GM18505 (cell line): Measurements from ENCODE around the gene KRTAP5-10.
"Not testable (repeated sequence)": the region's sequence is repeated elsewhere in the genome, so short reads cannot be mapped to it uniquely, and the experiment has no call there.

Experiments used
- ATAC-seq: cut with Tn5 transposase; IDR thresholded peaks from one replicate; pipeline ENCODE4 v1.9.1; 2021; ENCODE audit not compliant: unreplicated experiment
- POLR2A ChIP-seq: IDR thresholded peaks from 4 replicates; pipeline ENCODE4 v1.6.1; 2011; ENCODE audit warnings: borderline replicate concordance; ENCODE audit not compliant: insufficient read depth, insufficient read length; ENCODE audit errors: extremely low read depth

Gene KRTAP5-10

DNA sequence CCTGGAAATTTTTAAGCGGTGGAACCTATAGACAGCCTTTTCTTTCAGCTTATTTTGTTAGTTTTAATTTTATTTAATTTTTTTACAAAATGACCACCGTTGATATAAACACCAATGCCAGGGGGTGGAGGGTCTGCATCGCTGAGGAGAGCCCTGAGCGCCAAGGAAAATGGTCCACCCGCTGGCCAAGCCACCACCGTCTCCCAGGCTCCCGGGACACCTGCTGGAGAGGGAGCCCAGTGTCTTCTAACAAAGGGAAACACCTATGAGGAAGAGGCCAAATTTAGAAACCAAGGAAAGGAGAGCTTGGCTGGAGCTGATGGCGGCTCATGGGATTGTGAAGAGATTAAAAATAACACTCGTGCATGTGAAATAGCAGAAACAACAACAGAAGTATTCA, 27.8 kb upstream of the KRTAP5-10 start:
- ATAC-seq, result no peak
- no peak for TF ChIP-seq POLR2A

DNA sequence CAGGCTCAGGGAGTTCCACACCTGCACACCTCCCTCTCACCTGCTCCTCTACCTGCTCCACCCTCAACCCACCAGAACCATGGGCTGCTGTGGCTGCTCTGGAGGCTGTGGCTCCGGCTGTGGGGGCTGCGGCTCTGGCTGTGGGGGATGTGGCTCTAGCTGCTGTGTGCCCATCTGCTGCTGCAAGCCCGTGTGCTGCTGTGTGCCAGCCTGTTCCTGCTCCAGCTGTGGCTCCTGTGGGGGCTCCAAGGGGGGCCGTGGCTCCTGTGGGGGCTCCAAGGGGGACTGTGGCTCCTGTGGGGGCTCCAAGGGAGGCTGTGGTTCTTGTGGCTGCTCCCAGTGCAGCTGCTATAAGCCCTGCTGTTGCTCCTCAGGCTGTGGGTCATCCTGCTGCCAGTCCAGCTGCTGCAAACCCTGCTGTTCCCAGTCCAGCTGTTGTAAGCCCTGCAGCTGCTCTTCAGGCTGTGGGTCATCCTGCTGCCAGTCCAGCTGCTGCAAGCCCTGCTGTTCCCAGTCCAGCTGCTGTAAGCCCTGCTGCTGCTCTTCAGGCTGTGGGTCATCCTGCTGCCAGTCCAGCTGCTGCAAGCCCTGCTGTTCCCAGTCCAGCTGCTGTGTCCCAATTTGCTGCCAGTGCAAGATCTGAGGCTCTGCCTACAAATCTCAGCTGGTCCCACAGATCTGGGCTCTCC, 27.2 kb upstream of the KRTAP5-10 start, which contains the start of gene KRTAP5-8:
Gene KRTAP5-8, plus strand, starts transcription at position 49 of the 689 bp plus-strand sequence. Its CDS starts 31 bp downstream, at position 80.
- ATAC-seq, result not testable (repeated sequence)

DNA sequence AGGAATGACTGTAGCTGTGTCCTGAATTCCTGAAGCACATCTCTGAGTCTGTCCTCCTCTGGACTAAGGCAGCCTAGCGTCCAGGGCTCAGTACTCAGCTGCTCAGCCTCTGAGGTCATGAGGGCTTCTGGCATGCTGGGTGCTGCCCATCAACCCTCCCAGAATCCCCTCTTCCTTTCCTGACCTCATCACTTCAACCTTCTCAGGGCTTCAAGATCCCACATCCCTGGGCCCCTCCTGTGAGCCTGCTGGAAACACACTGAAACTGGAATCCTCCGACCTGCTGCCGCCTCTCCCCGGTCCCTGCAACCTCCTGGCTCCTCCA, 26.7 kb upstream of the KRTAP5-10 start:
- ATAC-seq, result no peak
- TF ChIP-seq POLR2A, result no peak

DNA sequence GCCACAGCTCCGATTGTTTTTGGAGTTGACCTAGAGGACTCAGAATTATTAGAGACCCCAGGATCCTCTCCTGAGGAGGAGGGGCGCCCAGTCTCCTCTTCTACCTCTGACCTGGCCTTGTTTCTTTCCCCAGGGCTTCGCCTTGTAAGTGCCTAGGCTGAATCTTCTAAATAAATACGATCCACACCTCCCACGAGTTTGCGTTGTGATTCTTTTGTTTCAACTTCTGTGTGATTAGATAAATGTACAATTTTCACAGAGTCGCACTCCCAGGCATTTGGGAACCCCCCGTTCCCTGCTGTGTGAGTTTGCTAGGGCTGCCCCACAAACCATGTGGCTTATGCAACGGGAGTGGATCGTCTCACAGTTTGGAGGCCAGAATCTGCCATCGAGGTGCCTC, 26.3 kb upstream of the KRTAP5-10 start:
- no peak for ATAC-seq
- TF ChIP-seq POLR2A, result no peak

DNA sequence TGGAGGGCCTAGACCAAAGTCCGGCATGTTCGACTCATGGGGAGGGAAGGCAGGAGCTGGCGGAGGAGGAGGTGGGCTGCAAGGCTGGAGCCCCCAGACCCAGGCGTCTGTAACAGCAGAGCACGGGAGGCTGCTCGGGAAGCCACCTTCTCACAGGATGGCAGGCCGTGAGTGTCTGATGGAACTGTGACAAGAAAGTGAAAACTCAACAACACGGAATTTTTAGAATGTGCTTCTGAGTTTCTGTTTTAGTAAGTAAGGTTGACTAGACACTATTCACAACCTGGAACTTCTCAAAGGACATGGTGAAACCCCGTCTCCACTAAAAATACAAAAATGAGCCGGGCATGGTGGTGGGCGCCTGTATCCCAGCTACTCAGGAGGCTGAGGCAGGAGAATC, 25.4 kb upstream of the KRTAP5-10 start:
- not testable (repeated sequence) for ATAC-seq
- peak; percentile 31 for TF ChIP-seq POLR2A

DNA sequence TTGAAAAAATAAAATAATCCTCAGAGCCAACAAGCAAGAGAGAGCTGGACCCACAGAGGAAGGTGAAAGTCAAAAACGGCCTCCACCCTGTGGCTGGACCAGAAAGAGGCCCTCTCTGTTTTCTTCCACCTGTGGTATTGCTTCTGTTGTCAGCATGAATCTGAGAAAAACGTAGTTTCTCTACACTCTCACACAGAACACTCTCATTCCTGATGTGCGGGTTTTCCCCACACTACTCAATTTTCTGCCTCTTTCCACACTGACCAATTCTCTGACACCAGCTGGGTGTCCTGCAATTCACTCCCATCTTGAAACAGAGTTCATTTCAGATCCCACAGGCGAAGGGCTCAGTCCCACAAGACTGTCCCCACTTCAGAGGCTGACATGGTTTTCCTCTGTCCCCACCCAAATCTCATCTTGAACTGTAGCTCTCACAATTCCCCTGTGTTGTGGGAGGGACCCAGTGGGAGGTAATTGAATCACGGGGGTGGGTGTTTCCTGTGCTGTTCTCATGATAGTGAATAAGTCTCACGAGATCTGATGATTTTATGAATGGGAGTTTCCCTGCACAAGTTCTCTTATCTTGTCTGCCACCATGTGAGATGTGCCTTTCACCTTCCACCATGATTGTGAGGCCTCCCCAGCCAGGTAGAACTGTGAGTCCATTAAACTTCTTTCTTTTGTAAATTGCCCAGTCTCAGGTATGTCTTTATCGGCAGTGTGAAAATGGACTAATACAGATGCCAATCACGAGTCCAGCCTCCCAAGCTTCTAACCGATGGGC, 24.6 kb upstream of the KRTAP5-10 start:
- not testable (repeated sequence) for ATAC-seq

DNA sequence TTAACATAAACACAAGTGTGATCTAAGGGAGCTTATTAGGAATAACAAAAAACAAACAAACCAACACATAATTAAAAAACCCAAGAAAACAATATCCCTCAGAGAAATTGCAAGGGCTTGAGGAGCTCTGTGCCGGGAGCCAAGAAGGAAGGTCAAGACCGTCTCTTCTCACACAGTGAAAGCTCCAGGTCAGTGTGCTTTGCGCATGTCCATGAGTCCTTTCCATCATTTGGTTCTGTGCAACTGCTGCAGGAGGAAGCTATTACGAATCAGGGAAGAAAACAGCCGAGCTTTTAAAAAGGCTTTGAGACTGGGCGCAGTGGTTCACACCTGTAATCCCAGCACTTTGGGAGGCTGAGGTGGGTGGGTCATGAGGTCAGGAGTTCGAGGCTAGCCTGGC, 23.0 kb upstream of the KRTAP5-10 start:
- no peak for TF ChIP-seq POLR2A
- no peak for ATAC-seq

DNA sequence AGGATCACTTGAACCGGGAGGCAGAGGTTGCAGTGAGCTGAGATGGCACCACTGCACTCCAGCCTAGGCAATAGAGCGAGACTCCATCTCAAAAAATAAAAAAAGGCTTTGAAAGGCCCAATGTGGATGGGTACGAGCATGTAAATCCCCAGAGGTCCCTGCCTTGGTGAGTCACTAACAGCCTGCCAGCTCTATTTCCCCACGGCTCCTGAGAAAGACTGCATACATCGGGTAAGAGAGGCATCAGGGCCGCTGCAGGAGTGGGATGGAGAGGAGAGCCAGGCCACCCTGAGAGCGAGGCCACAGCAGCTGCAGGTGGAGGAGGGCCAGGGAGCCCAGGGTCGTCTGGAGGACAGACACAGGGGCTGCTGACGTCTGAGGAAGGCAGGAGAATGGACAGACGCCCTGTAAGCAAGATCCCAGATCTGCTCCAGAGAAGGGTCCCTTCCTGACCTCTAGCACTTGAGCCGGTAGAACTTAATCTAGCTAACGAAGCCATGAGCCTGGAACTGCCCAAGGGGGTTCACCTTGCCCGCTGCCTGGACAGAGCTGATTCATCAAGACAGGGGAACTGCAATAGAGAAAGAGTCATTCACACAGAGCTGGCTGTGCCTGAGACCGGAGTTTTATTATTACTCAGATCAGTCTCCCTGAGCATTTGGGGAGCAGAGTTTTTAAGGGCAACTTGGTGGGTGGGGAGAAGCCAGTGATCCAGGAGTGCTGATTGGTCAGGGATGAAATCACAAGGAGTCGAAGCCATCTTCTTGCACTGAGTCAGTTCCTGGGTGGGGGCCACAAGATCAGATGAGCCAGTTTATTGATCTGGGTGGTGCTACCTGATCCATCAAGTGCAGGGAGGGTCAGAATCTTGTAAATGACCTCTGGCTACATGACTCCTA, 22.2 kb upstream of the KRTAP5-10 start:
- no peak for ATAC-seq
- TF ChIP-seq POLR2A, result no peak

DNA sequence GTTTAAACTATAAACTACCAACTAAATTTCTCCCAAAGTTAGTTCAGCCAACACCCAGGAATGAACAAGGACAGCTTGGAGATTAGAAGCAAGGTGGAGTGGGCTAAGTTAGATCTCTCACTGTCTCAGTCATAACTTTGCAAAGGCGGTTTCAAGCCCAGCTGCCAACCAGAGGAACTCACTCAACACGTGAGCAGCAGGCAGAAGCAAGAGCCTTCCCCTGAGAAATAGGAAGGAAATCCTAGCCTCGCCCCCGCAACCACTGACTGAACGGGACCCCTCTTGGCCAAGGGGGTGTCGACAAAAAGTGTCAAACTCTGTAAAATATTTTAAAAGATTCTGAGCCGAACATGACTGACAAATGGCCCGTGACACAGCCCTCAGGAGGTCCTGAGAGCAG, 21.5 kb upstream of the KRTAP5-10 start:
- no peak for ATAC-seq

DNA sequence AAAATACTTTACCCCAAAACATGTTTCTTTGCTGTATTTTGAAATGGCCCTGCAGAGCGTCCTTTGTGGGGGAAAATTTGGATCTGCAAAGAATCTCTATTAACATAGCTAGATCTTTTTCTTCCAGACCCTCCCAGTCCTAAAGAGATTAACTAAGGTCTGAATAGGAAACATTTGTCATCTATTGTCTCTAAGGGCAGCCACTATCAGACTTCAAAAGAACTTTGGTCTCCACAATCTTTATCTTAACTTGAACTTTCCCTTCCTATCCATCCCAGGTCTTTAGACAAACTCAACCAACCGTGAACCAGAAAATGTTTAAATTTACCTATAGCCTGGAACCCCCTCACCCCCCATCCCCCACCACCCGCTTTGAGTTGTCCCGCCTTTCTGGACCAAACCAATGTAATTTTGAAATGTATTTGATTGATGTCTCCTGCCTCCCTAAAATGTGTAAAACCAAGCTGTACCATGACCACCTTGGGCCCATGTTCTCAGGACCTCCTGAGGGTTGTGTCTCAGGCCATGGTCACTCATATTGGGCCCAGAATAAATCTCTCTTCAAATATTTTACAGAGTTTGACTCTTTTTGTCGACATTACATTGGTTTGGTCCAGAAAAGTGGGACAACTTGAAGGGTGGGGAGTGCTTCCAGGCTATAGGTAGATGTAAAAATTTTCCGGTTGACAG, 20.7 kb upstream of the KRTAP5-10 start:
- TF ChIP-seq POLR2A, result no peak
- no peak for ATAC-seq

More for the DNA sequence above, 21.5 kb upstream of the KRTAP5-10 start:
- no peak for TF ChIP-seq POLR2A

DNA sequence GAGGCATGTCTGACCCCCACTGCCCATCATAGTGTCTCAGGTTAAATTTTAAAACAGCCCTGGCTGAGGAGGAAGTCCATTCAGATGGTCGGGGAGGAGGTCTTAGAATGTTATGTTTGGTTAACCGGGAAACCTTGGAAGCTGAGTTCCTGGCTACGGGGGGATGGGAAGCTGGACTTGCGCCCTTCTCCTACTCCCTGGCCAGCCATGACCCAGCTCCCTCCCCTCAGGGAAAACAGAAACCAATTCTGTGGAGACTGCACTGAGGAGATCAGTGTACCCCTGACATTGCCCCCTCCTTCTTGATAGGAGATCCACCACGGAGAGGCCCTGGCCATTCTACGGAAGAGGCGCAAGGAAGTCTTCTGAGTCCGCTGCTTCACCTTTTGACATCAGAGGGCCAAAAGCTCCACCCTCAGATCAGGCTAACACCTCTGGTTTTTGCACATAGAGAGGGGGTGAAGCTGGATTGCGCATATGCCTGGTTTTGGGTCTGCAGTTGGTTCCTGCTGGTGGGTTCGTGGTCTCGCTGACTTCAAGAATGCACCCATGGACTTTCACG, 19.9 kb upstream of the KRTAP5-10 start:
- no peak for ATAC-seq

DNA sequence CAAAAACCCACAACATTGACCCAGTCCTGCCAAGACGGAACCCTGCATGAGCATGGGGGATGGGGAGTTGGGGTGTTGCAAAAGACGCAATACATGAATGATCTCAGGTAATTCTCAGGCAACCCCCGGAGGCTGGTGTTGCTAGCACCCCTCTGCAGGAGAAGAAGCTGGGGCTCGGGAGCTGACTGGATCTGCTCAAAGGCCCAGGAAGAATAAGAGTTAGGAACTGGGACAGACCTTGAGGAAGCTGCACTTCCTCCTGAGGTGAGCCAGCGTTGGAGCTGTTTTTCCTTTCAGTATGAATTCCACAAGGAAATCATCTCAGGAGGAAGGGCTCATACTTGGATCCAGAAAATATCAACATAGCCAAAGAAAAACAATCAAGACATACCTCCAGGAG, 17.2 kb upstream of the KRTAP5-10 start, which contains the start of gene KRTAP5-9:
Gene KRTAP5-9, plus strand, starts transcription at position 301 of the 400 bp plus-strand sequence. CDS start 238 bp downstream, outside the sequence.
- ATAC-seq, result no peak
- TF ChIP-seq POLR2A, result no peak

More for the DNA sequence above, 19.9 kb upstream of the KRTAP5-10 start:
- TF ChIP-seq POLR2A, result no peak

DNA sequence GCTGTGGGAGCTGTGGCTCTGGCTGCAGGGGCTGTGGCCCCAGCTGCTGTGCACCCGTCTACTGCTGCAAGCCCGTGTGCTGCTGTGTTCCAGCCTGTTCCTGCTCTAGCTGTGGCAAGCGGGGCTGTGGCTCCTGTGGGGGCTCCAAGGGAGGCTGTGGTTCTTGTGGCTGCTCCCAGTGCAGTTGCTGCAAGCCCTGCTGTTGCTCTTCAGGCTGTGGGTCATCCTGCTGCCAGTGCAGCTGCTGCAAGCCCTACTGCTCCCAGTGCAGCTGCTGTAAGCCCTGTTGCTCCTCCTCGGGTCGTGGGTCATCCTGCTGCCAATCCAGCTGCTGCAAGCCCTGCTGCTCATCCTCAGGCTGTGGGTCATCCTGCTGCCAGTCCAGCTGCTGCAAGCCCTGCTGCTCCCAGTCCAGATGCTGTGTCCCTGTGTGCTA, 16.6 kb upstream of the KRTAP5-10 start:
- TF ChIP-seq POLR2A, result no peak
- ATAC-seq, result no peak

DNA sequence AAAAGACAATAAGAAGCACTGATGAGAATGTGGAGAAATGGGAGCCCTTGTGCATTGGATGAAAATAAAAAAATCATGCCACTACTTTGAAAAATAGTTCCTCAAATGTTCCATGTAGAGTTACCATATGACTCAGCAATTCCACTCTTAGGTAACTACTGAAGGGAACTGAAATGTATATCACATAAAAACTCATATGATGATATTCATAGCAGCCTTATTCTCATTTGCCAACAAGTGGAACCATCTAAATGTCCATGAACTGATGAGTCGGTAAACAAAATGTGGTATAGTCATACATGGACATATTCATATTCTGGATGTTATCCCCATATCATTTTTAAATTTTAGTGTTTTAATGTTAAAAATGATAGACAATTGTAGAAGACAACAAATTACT, 13.7 kb upstream of the KRTAP5-10 start:
- no peak for ATAC-seq
- no peak for TF ChIP-seq POLR2A
